Colonic mucosa (tissue), 4 donors: Measurements from ENCODE around the gene CTDP1. TPM values are rescaled to one million over a fixed set of nuclear protein-coding genes. Genes with fewer than 3 reads are reported as not detected.

Experiments
- DNase-seq: peaks from one replicate; pipeline ENCODE4 v3.0.0-alpha.2; 2020
- H3K27ac ChIP-seq: fragments of 200-600 bp; one replicate; pipeline ENCODE4 v1.8.0; 2021
- H3K27me3 ChIP-seq: fragments of 200-600 bp; one replicate; pipeline ENCODE4 v1.8.0; 2021
- H3K36me3 ChIP-seq: fragments of 200-600 bp; one replicate; pipeline ENCODE4 v1.8.0; 2021
- H3K4me1 ChIP-seq: fragments of 200-600 bp; one replicate; pipeline ENCODE4 v1.8.0; 2021; ENCODE audit warnings: mild to moderate bottlenecking
- H3K4me3 ChIP-seq: fragments of 200-600 bp; one replicate; pipeline ENCODE4 v1.8.0; 2021
- H3K9ac ChIP-seq, 2 donors: one replicate each; pipeline ENCODE4 v1.7.0; 2013; ENCODE audit warnings: control low read depth in 2 of 2, low read depth in 2 of 2, low read length in 2 of 2
- H3K9me3 ChIP-seq: fragments of 200-600 bp; one replicate; pipeline ENCODE4 v1.8.0; 2021
- intact Hi-C: fragments of 100-400 bp; cut with DNase I; formaldehyde crosslinking; loops from one replicate; pipeline ENCODE4 v1.14.1; 2022
- total RNA-seq, 2 donors: library from RNA; stranded (reverse); fragmentation: NEBNext Ultra II Directional in 1 of 2; extraction: Animal tissue kit (Norgen Biotek cat#: 25700) in 1 of 2; gene quantifications; one replicate each; pipeline ENCODE4 v1.2.1, GENCODE V29; 2021
- TF ChIP-seq, protein P1 (sequence below): fragments of 200-600 bp; IDR thresholded peaks from one replicate; pipeline ENCODE4 v1.8.0; 2022; ENCODE audit warnings: antibody characterized with exemption, mild to moderate bottlenecking
- donor health status: healthy.
- donor health status: DM: no; HTN: no; CAD: no.
- donor health status: DM: no; HTN: no; CAD: no.

Gene CTDP1
- total RNA-seq, 2 donors from 2014 or later = 34.7 to 36.9 TPM

DNA sequence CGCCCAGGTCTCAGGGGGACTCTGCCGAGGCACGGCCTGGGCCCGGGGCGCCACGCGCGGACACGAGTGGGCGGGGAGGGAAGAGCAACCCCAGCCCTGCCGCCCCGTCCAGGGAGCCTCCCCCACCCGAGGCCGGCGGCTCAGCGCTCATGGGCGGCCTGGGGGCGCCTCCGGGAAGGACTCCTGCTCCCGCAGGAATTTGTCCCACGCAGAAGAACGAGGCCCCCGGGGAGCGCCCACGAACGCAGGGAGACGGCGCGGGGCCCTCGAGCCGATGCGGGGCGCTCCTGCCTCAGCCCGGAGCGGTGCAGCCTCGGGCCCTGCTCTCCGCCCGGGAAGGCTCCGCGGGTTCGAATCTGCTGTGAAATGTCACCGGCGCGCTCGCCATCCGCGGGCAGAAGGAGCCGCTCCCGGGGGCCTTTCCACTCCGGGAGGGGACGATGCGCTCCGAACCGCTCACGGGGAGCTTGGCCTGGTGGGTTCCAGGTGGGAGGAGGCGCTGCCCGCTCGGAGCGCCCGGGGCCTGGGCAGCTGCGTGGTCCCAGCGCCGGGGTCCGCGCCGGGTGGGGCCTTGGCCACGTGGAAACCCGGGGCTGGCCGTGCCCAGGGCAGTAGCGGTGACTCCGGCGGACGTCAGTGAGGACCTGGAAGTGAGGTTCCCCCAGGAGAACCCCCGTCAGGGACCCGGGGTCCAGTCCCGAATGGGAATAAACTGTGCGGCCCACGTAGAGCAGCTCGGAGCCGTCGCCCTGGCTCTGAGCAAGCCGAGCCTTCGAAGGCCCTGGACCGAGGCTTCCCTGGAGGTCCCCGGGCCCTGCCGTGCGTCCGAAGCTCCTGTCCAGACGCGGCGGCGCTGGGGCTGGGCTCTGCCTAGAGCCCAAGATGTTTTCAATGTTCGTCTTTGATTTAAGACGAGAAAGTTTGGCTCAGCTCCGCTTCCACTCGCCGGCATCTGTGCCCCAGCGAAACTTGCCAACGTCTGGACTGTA, 41.4 kb upstream of the CTDP1 start:
- H3K4me3 ChIP-seq = no peak overlapping the region
- intact Hi-C loops = no loop called here
- H3K36me3 ChIP-seq = no peaks in the 10 kb centered on the region
- H3K9ac ChIP-seq = no peak overlapping the region
- peaks cover 12% of the 10 kb centered on the region for H3K27me3 ChIP-seq
- DNase-seq = no peak
- TF ChIP-seq, protein P1, sequence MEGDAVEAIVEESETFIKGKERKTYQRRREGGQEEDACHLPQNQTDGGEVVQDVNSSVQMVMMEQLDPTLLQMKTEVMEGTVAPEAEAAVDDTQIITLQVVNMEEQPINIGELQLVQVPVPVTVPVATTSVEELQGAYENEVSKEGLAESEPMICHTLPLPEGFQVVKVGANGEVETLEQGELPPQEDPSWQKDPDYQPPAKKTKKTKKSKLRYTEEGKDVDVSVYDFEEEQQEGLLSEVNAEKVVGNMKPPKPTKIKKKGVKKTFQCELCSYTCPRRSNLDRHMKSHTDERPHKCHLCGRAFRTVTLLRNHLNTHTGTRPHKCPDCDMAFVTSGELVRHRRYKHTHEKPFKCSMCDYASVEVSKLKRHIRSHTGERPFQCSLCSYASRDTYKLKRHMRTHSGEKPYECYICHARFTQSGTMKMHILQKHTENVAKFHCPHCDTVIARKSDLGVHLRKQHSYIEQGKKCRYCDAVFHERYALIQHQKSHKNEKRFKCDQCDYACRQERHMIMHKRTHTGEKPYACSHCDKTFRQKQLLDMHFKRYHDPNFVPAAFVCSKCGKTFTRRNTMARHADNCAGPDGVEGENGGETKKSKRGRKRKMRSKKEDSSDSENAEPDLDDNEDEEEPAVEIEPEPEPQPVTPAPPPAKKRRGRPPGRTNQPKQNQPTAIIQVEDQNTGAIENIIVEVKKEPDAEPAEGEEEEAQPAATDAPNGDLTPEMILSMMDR = no peak
- H3K4me1 ChIP-seq = no peaks in the 10 kb centered on the region
- no peak overlapping the region for H3K27ac ChIP-seq
- H3K9me3 ChIP-seq = no peaks in the 10 kb centered on the region

DNA sequence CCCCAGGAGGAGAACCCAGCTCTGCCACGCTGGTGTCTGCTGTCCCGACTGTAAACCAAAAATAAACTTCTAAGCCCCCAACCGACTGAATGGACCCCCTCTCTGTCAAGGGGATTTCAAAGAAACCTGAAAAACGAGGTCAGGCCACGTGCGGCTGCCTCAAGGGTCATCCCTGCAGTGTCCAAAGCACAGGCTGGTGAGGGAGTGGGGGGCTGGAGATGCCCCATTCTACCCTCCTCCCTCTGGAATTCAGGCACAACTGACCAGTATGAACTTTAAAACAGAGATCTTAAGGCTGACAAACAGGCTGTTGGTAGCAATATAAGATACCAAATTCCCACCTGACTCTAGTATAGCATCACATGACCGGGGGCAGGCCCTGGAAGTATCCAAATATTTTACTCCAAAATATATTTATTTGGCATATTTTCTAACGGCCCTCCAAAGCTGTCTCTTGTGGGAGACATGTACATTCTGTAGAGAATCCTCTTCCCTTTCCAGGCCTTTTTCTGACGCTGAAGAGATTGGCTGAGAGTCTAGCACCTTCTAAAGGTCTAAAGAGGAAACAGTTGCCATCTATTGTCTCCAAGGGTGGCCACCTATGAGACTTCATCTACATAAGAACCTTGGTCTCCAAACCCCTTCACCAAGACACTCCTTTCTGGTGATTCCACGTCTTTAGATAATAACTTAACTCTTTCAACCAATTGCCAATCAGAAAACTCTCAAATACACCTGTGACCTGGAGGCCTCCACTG, 40.4 kb upstream of the CTDP1 start:
- Histone ChIP-seq H3K9me3 (no peaks in the 10 kb centered on the region), H3K27me3 (peaks cover 12% of the 10 kb centered on the region), H3K4me3 (no peak overlapping the region), H3K27ac (no peak overlapping the region), H3K36me3 (no peaks in the 10 kb centered on the region), H3K9ac (no peak overlapping the region), H3K4me1 (no peaks in the 10 kb centered on the region)
- no peak for DNase-seq
- TF ChIP-seq, protein P1 = no peak
- intact Hi-C loops = no loop called here

DNA sequence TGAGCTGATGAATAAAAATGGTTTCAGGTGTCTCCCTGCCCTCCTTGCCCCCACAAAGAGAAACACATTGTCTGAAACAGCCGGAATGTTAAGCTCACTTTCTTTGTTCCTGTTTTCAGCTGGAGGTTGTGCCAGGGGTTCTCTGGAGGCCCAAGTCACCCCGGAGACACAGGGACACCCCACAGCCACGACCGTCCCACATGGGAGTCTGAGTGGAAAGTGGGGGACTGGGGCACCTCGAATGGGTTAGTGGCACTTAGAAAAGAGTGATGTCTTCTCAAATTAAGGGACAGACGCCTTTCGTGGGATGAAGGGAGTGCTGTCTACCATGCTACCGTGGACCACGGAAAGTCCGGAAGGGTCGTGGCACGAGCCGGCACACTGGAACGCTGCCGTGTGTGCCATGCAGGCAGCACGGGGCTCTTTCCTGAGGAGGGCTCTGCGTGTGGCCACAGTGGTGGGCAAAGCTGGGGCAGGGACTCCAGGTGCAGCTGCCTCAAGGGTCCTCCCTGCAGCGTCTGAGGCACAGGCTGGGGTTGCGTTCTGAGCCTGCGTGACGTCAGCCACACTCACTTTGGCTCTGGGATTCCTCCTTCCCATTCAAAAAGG, 39.4 kb upstream of the CTDP1 start:
- Histone ChIP-seq H3K4me1 (no peaks in the 10 kb centered on the region), H3K27me3 (peaks cover 12% of the 10 kb centered on the region), H3K27ac (no peak overlapping the region), H3K36me3 (no peaks in the 10 kb centered on the region), H3K9ac (no peak overlapping the region), H3K9me3 (no peaks in the 10 kb centered on the region), H3K4me3 (no peak overlapping the region)
- DNase-seq = no peak
- intact Hi-C loops = no loop called here
- TF ChIP-seq, protein P1 = no peak

DNA sequence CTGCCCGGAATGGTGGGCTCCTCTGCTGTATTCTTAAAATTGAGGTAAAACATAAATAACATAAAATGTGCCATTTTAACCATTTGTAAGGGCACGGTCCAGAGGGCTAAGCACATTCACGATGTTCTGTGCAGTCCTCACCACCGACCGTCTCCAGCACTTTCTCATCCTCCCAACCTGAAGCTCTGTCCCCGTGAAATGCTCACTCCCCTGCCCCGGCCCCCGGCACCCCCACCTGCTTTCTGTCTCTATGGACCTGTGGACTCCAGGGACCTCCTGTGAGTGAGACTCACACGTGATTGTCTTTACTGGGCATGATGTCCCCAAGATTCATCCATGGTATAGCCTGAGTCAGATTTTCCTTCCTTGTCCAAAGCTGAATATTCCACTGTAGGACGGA, 38.7 kb upstream of the CTDP1 start:
- no peaks in the 10 kb centered on the region for H3K36me3 ChIP-seq
- H3K27me3 ChIP-seq = peaks cover 12% of the 10 kb centered on the region
- H3K4me3 ChIP-seq = no peak overlapping the region
- H3K27ac ChIP-seq = no peak overlapping the region
- no peak overlapping the region for H3K9ac ChIP-seq
- no peaks in the 10 kb centered on the region for H3K4me1 ChIP-seq
- TF ChIP-seq, protein P1 = no peak
- DNase-seq = no peak
- no peaks in the 10 kb centered on the region for H3K9me3 ChIP-seq
- intact Hi-C loops = no loop called here

DNA sequence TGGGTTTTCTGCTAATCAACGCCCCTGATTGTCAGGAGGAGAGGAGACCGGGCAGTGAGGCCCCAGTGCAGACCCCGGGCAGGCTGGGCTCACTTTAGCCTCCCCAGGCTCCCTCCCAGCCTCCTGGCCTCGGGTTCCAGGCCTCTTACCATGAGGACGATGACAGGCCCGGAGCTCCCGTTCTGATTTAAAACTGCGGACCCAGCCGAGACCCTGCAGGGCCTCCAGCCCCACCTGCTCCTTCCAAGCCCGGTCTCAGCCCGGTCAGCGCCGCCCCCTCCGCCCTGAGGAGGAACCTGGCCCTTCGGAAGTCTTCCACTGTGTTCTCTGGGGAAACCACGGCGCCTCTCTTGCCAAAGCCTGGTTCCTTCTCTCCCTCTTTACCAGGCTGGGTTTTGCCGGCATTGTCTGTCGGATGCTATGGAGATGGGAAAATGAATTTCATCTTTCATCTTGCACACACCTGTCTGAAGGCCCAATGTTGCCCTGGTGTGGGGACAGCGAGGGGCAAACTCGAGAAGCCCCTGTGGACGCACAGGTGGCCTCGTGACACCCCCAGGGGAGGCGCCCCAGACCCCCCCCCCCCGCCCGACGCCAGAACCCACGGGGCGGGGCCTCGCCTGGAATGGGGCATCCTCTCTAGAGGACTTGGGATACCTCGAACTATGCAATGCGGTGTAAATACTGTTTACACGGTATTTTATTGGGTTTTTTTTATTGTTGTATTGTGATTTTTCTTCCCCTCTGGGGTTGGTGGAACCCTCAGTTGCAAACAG, 37.7 kb upstream of the CTDP1 start:
- Histone ChIP-seq H3K9me3 (no peaks in the 10 kb centered on the region), H3K36me3 (no peaks in the 10 kb centered on the region), H3K27me3 (peaks cover 12% of the 10 kb centered on the region), H3K4me3 (no peak overlapping the region), H3K9ac (no peak overlapping the region), H3K4me1 (no peaks in the 10 kb centered on the region), H3K27ac (no peak overlapping the region)
- DNase-seq = no peak
- intact Hi-C loops = no loop called here
- TF ChIP-seq, protein P1 = no peak
